A673 (cell line): ENCODE results near the gene FCN1. TPM values are rescaled to one million over a fixed set of nuclear protein-coding genes. Genes with fewer than 3 reads are reported as not detected.

ENCODE experiments used
- BruUV-seq: library from RNA; stranded (reverse); fragments of 400-500 nt; replicated peaks from 2 replicates; lab custom pipeline; 2021; lab: Mats Ljungman, UMichigan
- CTCF ChIA-PET: fragments of 300-600 bp; sonication (Branson Sonifier 250); formaldehyde crosslinking; loops from one replicate; lab custom pipeline; 2022; ENCODE audit warnings: antibody characterized with exemption; lab: Charles Lee
- POLR2A ChIA-PET: fragments of 300-600 bp; sonication (Branson Sonifier 250); formaldehyde crosslinking; loops from one replicate; lab custom pipeline; 2022; ENCODE audit warnings: antibody characterized with exemption; ENCODE audit not compliant: low non-redundant PET; lab: Charles Lee
- DNase-seq: peaks from one replicate; pipeline ENCODE4 v3.0.0-alpha.2; 2015; ENCODE audit warnings: low spot score
- H3K27ac ChIP-seq: fragments of 200-600 bp; sonication (generic); 2 replicates; pipeline ENCODE4 v1.5.1; 2016; ENCODE audit warnings: mixed run types, low read depth, mild to moderate bottlenecking, mixed read lengths, antibody characterized with exemption, low read length; ENCODE audit not compliant: poor library complexity, severe bottlenecking
- H3K27me3 ChIP-seq: fragments of 200-600 bp; sonication (generic); replicated peaks from 2 replicates; pipeline ENCODE4 v1.6.1; 2017; ENCODE audit warnings: mixed run types, low read depth, mild to moderate bottlenecking, mixed read lengths, antibody characterized with exemption, low read length; ENCODE audit not compliant: insufficient read depth, poor library complexity
- H3K36me3 ChIP-seq: fragments of 200-600 bp; sonication (generic); 2 replicates; pipeline ENCODE4 v1.6.1; 2016; ENCODE audit warnings: mixed run types, mild to moderate bottlenecking, mixed read lengths, antibody characterized with exemption, low read length; ENCODE audit not compliant: insufficient read depth, poor library complexity, severe bottlenecking
- H3K4me1 ChIP-seq: fragments of 200-600 bp; sonication (generic); 2 replicates; pipeline ENCODE4 v1.6.1; 2017; ENCODE audit warnings: mixed run types, mild to moderate bottlenecking, mixed read lengths, antibody characterized with exemption, low read length; ENCODE audit not compliant: insufficient read depth, poor library complexity, severe bottlenecking
- H3K4me3 ChIP-seq: fragments of 200-600 bp; sonication (generic); 2 replicates; pipeline ENCODE4 v1.5.1; 2016; ENCODE audit warnings: low read depth, mixed run types, mild to moderate bottlenecking, mixed read lengths, low read length; ENCODE audit not compliant: poor library complexity, severe bottlenecking
- H3K9me3 ChIP-seq: fragments of 200-600 bp; sonication (generic); 2 replicates; pipeline ENCODE4 v1.6.1; 2016; ENCODE audit warnings: mixed run types, low read depth, mild to moderate bottlenecking, mixed read lengths, antibody characterized with exemption, low read length; ENCODE audit not compliant: poor library complexity, severe bottlenecking
- EZH2 ChIP-seq: fragments of 200-600 bp; sonication (generic); IDR thresholded peaks from 2 replicates; pipeline ENCODE4 v1.6.1; 2017; ENCODE audit warnings: borderline replicate concordance, low read depth, mild to moderate bottlenecking, mixed read lengths, antibody characterized with exemption, low read length; ENCODE audit not compliant: poor library complexity, severe bottlenecking
- intact Hi-C: fragments of 100-400 bp; cut with micrococcal nuclease; formaldehyde crosslinking; loops from one replicate; pipeline ENCODE4 v1.10.0; 2022; ENCODE audit not compliant: unreplicated experiment
- total RNA-seq: library from RNA; stranded (reverse); gene quantifications from 2 replicates; pipeline ENCODE4 v1.2.3, GENCODE V29; 2021
- TF ChIP-seq, protein P1 (sequence below): fragments of 300-800, 200-600 bp; sonication (generic); conservative IDR thresholded peaks from 2 replicates; pipeline ENCODE4 v1.5.1; 2017; ENCODE audit warnings: low read depth, mild to moderate bottlenecking, antibody characterized with exemption, low read length, moderate library complexity, mixed read lengths

Gene FCN1
- total RNA-seq, 1 experiment from 2014 or later, result not detected

DNA sequence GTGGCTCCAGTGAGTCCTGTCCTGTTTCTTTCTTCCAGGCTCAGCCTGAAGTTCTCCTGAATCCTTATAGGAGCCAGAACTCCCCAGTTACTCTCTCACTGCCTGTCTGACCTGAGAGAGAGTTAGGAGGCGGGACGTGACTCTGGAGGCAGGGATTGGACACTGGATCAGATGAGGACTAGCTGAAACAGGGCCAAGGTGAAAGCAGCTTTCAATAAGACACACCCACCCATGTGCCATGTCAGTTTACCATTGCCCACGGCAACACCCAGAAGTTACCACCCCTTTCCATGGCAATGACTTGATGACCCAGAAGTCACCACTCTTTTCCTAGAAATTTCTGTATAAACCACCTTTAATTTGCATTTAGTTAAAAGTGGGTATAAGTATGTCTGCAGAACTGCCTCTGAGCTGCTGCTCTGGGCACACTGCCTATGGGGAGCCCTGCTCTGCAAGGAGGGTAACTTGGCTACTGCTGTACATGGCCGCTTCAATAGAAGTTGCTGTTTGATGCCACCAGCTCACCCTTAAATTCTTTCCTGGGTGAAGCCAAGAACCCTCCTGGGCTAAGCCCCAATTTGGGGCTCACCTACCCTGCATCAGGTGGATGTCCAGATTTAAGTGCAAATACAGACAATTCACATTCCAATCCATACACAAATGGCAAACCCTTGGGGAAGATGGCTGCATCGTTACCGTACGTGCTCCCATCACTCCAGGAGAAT lies 23.4 kb downstream of the FCN1 start:
- intact Hi-C loops, result no loop called here
- Histone ChIP-seq H3K9me3 (no peaks in the 10 kb centered on the region), H3K4me1 (peaks cover 20% of the 10 kb centered on the region), H3K27ac (no peak overlapping the region), H3K36me3 (no peaks in the 10 kb centered on the region), H3K4me3 (no peak overlapping the region), H3K27me3 (no peaks in the 10 kb centered on the region)
- DNase-seq, result no peak
- BruUV-seq, result no TSS peak
- TF ChIP-seq EZH2, result no peak
- TF ChIP-seq, protein P1, sequence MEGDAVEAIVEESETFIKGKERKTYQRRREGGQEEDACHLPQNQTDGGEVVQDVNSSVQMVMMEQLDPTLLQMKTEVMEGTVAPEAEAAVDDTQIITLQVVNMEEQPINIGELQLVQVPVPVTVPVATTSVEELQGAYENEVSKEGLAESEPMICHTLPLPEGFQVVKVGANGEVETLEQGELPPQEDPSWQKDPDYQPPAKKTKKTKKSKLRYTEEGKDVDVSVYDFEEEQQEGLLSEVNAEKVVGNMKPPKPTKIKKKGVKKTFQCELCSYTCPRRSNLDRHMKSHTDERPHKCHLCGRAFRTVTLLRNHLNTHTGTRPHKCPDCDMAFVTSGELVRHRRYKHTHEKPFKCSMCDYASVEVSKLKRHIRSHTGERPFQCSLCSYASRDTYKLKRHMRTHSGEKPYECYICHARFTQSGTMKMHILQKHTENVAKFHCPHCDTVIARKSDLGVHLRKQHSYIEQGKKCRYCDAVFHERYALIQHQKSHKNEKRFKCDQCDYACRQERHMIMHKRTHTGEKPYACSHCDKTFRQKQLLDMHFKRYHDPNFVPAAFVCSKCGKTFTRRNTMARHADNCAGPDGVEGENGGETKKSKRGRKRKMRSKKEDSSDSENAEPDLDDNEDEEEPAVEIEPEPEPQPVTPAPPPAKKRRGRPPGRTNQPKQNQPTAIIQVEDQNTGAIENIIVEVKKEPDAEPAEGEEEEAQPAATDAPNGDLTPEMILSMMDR, result no peak
- CTCF ChIA-PET, result no interaction called here
- POLR2A ChIA-PET, result no interaction called here

DNA sequence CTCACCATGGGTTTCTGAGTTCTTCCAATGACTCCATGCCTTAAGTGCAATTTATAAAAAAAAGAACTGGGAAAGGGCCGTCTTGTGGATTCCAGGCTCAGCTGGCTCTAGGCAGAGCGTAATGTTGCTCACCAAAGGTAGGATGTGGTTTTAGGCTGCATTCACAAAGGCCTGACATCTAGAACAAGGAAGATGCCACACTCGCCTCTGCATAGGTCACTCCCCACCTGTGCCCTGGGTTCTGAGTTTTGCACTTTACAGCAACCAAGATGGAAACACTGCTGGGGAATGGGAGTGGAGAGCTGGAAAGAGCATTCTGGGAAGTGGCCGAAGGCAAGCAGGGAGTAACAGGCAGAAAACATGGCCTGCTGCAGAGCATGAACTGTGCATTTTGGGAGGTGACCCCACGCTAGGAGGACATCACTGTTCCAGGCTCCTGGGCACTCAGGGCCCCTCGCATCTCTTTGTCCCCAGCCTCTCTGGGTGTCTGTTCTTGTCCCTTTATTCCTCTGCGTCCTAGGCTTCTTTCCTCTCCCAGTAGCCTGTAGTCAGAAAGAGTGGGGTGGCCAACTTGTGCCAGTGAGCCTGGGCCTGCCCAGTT lies 24.8 kb downstream of the FCN1 start:
- TF ChIP-seq EZH2, result no peak
- TF ChIP-seq, protein P1, result no peak
- CTCF ChIA-PET, result interaction anchor here (0.6 kb wide), 1 partner anchor 827 kb away, joined by 6 read pairs; no protein-coding TSS in a partner anchor
- no peaks in the 10 kb centered on the region for H3K9me3 ChIP-seq
- POLR2A ChIA-PET, result no interaction called here
- H3K4me3 ChIP-seq, result no peak overlapping the region
- H3K4me1 ChIP-seq, result peaks cover 20% of the 10 kb centered on the region
- no peak overlapping the region for H3K27ac ChIP-seq
- intact Hi-C loops, result no loop called here
- H3K36me3 ChIP-seq, result no peaks in the 10 kb centered on the region
- no peak for DNase-seq
- H3K27me3 ChIP-seq, result no peaks in the 10 kb centered on the region
- no TSS peak for BruUV-seq

DNA sequence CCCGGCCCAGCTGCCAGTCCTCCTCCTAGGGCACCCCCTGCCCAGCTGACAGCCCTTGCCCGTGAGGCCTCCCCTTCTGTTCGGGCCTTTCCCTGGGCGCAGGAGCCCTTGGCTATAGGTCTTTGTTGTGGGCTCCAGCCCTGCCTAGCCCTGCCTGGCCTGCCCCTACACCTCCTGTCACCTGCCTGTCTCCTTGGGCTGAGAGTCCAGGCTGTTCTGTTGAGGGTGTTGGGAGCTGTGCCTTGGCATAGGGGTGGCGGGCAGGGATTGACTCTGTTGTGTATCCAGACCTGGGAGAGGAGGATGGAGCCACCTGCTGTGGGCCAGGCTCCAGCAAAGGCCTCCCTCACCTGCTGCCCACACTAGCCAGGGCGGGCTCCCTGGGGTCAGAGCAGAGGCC lies 25.5 kb downstream of the FCN1 start:
- no peaks in the 10 kb centered on the region for H3K9me3 ChIP-seq
- no peaks in the 10 kb centered on the region for H3K27me3 ChIP-seq
- POLR2A ChIA-PET, result no interaction called here
- no peak for TF ChIP-seq EZH2
- TF ChIP-seq, protein P1, result no peak
- intact Hi-C loops, result no loop called here
- H3K27ac ChIP-seq, result no peak overlapping the region
- no peak for DNase-seq
- no peaks in the 10 kb centered on the region for H3K36me3 ChIP-seq
- BruUV-seq, result no TSS peak
- no peak overlapping the region for H3K4me3 ChIP-seq
- H3K4me1 ChIP-seq, result peaks cover 20% of the 10 kb centered on the region
- CTCF ChIA-PET, result no interaction called here
